ENCODE measurements around the gene DCLK2. TPM values are rescaled to one million over a fixed set of nuclear protein-coding genes. Genes with fewer than 3 reads are reported as not detected.

Gene DCLK2
- total RNA-seq, 1 experiment from 2014 or later = 2.9 TPM

- H3K4me1 Mint-ChIP-seq (ENCODE audit: low read depth, unreplicated experiment) = no peaks in the 10 kb centered on the region
- H3K9me3 ChIP-seq = no peaks in the 10 kb centered on the region
These were observed 61.1 kb downstream of the DCLK2 start for GRCh38 chr4:150139297-150139865.

GRCh38 chr4:150140774-150141400 is 62.6 kb downstream of the DCLK2 start:
- intact Hi-C loops (cut with micrococcal nuclease; ENCODE audit: unreplicated experiment) = no loop called here
- no peak for DNase-seq
- H3K36me3 ChIP-seq (ENCODE audit: control insufficient read depth, insufficient read depth, low read length) = no peaks in the 10 kb centered on the region
- no peak overlapping the region for H3K27ac Mint-ChIP-seq (ENCODE audit: unreplicated experiment)
- no peaks in the 10 kb centered on the region for H3K27me3 Mint-ChIP-seq (ENCODE audit: insufficient read depth, unreplicated experiment)
- no TSS peak for BruUV-seq (replicated peaks)
- no peaks in the 10 kb centered on the region for H3K9me3 Mint-ChIP-seq (ENCODE audit: unreplicated experiment)
- ChIA-PET POLR2A (no interaction called here), CTCF (no interaction called here)
- H3K36me3 Mint-ChIP-seq (ENCODE audit: insufficient read depth, unreplicated experiment) = no peaks in the 10 kb centered on the region
- no peaks in the 10 kb centered on the region for H3K27me3 ChIP-seq (replicated peaks; ENCODE audit: control insufficient read depth, insufficient read depth, low read length)
- no peak overlapping the region for H3K4me3 Mint-ChIP-seq (ENCODE audit: unreplicated experiment)
- H3K4me3 ChIP-seq (ENCODE audit: low read depth, low read length) = no peak overlapping the region
- no peaks in the 10 kb centered on the region for H3K4me1 Mint-ChIP-seq (ENCODE audit: low read depth, unreplicated experiment)
- H3K4me1 ChIP-seq = no peaks in the 10 kb centered on the region
- no peak for TF ChIP-seq CTCF (IDR thresholded peaks at IDR 0.05; ENCODE audit: insufficient read depth in 1 of 2, low read depth in 1 of 2, low read length in 1 of 2, severe bottlenecking in 1 of 2, unreplicated experiment in 1 of 2)
- H3K9me3 ChIP-seq = no peaks in the 10 kb centered on the region

More at GRCh38 chr4:150139297-150139865, 61.1 kb downstream of the DCLK2 start:
- no peaks in the 10 kb centered on the region for H3K36me3 ChIP-seq (ENCODE audit: control insufficient read depth, insufficient read depth, low read length)
- no peaks in the 10 kb centered on the region for H3K4me1 ChIP-seq
- H3K4me3 ChIP-seq (ENCODE audit: low read depth, low read length) = no peak overlapping the region
- no peak overlapping the region for H3K27ac Mint-ChIP-seq (ENCODE audit: unreplicated experiment)
- H3K36me3 Mint-ChIP-seq (ENCODE audit: insufficient read depth, unreplicated experiment) = no peaks in the 10 kb centered on the region
- BruUV-seq (replicated peaks) = no TSS peak
- ChIA-PET CTCF (no interaction called here), POLR2A (no interaction called here)
- DNase-seq = no peak
- TF ChIP-seq CTCF (IDR thresholded peaks at IDR 0.05; ENCODE audit: insufficient read depth in 1 of 2, low read depth in 1 of 2, low read length in 1 of 2, severe bottlenecking in 1 of 2, unreplicated experiment in 1 of 2) = no peak
- H3K4me3 Mint-ChIP-seq (ENCODE audit: unreplicated experiment) = no peak overlapping the region
- intact Hi-C loops (cut with micrococcal nuclease; ENCODE audit: unreplicated experiment) = no loop called here
- H3K27me3 ChIP-seq (replicated peaks; ENCODE audit: control insufficient read depth, insufficient read depth, low read length) = no peaks in the 10 kb centered on the region
- H3K9me3 Mint-ChIP-seq (ENCODE audit: unreplicated experiment) = no peaks in the 10 kb centered on the region
- no peaks in the 10 kb centered on the region for H3K27me3 Mint-ChIP-seq (ENCODE audit: insufficient read depth, unreplicated experiment)

GRCh38 chr4:150141756-150142155 is 63.5 kb downstream of the DCLK2 start:
- Mint-ChIP-seq H3K27me3 (ENCODE audit: insufficient read depth, unreplicated experiment) (no peaks in the 10 kb centered on the region), H3K9me3 (ENCODE audit: unreplicated experiment) (no peaks in the 10 kb centered on the region), H3K4me1 (ENCODE audit: low read depth, unreplicated experiment) (no peaks in the 10 kb centered on the region), H3K36me3 (ENCODE audit: insufficient read depth, unreplicated experiment) (no peaks in the 10 kb centered on the region), H3K4me3 (ENCODE audit: unreplicated experiment) (no peak overlapping the region), H3K27ac (ENCODE audit: unreplicated experiment) (no peak overlapping the region)
- TF ChIP-seq CTCF (IDR thresholded peaks at IDR 0.05; ENCODE audit: insufficient read depth in 1 of 2, low read depth in 1 of 2, low read length in 1 of 2, severe bottlenecking in 1 of 2, unreplicated experiment in 1 of 2) = no peak
- no TSS peak for BruUV-seq (replicated peaks)
- no peaks in the 10 kb centered on the region for H3K27me3 ChIP-seq (replicated peaks; ENCODE audit: control insufficient read depth, insufficient read depth, low read length)
- no peak overlapping the region for H3K4me3 ChIP-seq (ENCODE audit: low read depth, low read length)
- H3K9me3 ChIP-seq = no peaks in the 10 kb centered on the region
- CTCF ChIA-PET = no interaction called here
- no peaks in the 10 kb centered on the region for H3K36me3 ChIP-seq (ENCODE audit: control insufficient read depth, insufficient read depth, low read length)
- POLR2A ChIA-PET = no interaction called here
- no peaks in the 10 kb centered on the region for H3K4me1 ChIP-seq
- intact Hi-C loops (cut with micrococcal nuclease; ENCODE audit: unreplicated experiment) = no loop called here
- no peak for DNase-seq
